ENCODE measurements around the gene CERK.

Gene CERK

GRCh38 chr22:46677323-46678002, 60.6 kb downstream of the CERK start:
- DNase-seq (ENCODE audit: low spot score): no peak

GRCh38 chr22:46676881-46677280, 61.2 kb downstream of the CERK start:
- DNase-seq (ENCODE audit: low spot score): no peak

GRCh38 chr22:46676479-46676878, 61.6 kb downstream of the CERK start:
- no peak for DNase-seq (ENCODE audit: low spot score)

GRCh38 chr22:46675938-46676337, 62.1 kb downstream of the CERK start:
- DNase-seq (ENCODE audit: low spot score): no peak

- no peak for DNase-seq (ENCODE audit: low spot score)
These were observed 62.6 kb downstream of the CERK start for GRCh38 chr22:46675479-46675878.

- DNase-seq (ENCODE audit: low spot score): no peak
These were observed 63.1 kb downstream of the CERK start for GRCh38 chr22:46674906-46675305.

GRCh38 chr22:46674367-46674781, 63.7 kb downstream of the CERK start:
- peak; percentile 87 for DNase-seq (ENCODE audit: low spot score)

- peak; percentile 52 for DNase-seq (ENCODE audit: low spot score)
These were observed 64.3 kb downstream of the CERK start for GRCh38 chr22:46673662-46674236.

- DNase-seq (ENCODE audit: low spot score): no peak
These were observed 64.8 kb downstream of the CERK start for GRCh38 chr22:46673205-46673604.

GRCh38 chr22:46672731-46673130, 65.3 kb downstream of the CERK start:
- no peak for DNase-seq (ENCODE audit: low spot score)

GRCh38 chr22:46671824-46672432, 66.1 kb downstream of the CERK start:
- DNase-seq (ENCODE audit: low spot score): peak; percentile 42

GRCh38 chr22:46669201-46669600, 68.9 kb downstream of the CERK start:
- no peak for DNase-seq (ENCODE audit: low spot score)

- no peak for DNase-seq (ENCODE audit: low spot score)
These were observed 69.9 kb downstream of the CERK start for GRCh38 chr22:46668116-46668515.

GRCh38 chr22:46667245-46667623, 70.8 kb downstream of the CERK start:
- no peak for DNase-seq (ENCODE audit: low spot score)

- DNase-seq (ENCODE audit: low spot score): no peak
These were observed 71.3 kb downstream of the CERK start for GRCh38 chr22:46666577-46667244.

- no peak for DNase-seq (ENCODE audit: low spot score)
These were observed 72.2 kb downstream of the CERK start for GRCh38 chr22:46665751-46666280.

GRCh38 chr22:46665151-46665695, 72.8 kb downstream of the CERK start:
- DNase-seq (ENCODE audit: low spot score): no peak

GRCh38 chr22:46664301-46664855, 73.7 kb downstream of the CERK start:
- no peak for DNase-seq (ENCODE audit: low spot score)

GRCh38 chr22:46663436-46664100, 74.5 kb downstream of the CERK start:
- DNase-seq (ENCODE audit: low spot score): no peak

- no peak for DNase-seq (ENCODE audit: low spot score)
These were observed 75.1 kb downstream of the CERK start for GRCh38 chr22:46663001-46663400.

- DNase-seq (ENCODE audit: low spot score): no peak
These were observed 75.8 kb downstream of the CERK start for GRCh38 chr22:46662226-46662625.

All from germinal center (tissue), 1 donor.